ENCODE data around the gene PDZD2.

The PDZD2 gene

GRCh38 chr5:32089146-32090000, 450.4 kb downstream of the PDZD2 start:
- no peak for FAIRE-seq

- FAIRE-seq = no peak
These were observed 451.3 kb downstream of the PDZD2 start for GRCh38 chr5:32090026-32090754.

GRCh38 chr5:32090755-32091128, 451.8 kb downstream of the PDZD2 start:
- FAIRE-seq = no peak

- FAIRE-seq = no peak
These were observed 454.2 kb downstream of the PDZD2 start for GRCh38 chr5:32092938-32093812.

- no peak for FAIRE-seq
These were observed 455.8 kb downstream of the PDZD2 start for GRCh38 chr5:32094691-32095090.

GRCh38 chr5:32095261-32095671, 456.3 kb downstream of the PDZD2 start:
- FAIRE-seq = no peak

GRCh38 chr5:32096891-32097595, 458.1 kb downstream of the PDZD2 start:
- FAIRE-seq = no peak

GRCh38 chr5:32098291-32098690, 459.4 kb downstream of the PDZD2 start:
- no peak for FAIRE-seq

- FAIRE-seq = no peak
These were observed 460.0 kb downstream of the PDZD2 start for GRCh38 chr5:32098890-32099310.

- no peak for FAIRE-seq
These were observed 460.6 kb downstream of the PDZD2 start for GRCh38 chr5:32099486-32100035.

GRCh38 chr5:32100230-32100629, 461.3 kb downstream of the PDZD2 start:
- FAIRE-seq = no peak

- no peak for FAIRE-seq
These were observed 461.9 kb downstream of the PDZD2 start for GRCh38 chr5:32100691-32101302.

- FAIRE-seq = no peak
These were observed 463.5 kb downstream of the PDZD2 start for GRCh38 chr5:32102254-32102986.

GRCh38 chr5:32103521-32103920, 464.6 kb downstream of the PDZD2 start:
- no peak for FAIRE-seq

GRCh38 chr5:32107291-32107690, 468.4 kb downstream of the PDZD2 start:
- FAIRE-seq = no peak

- no peak for FAIRE-seq
These were observed 469.2 kb downstream of the PDZD2 start for GRCh38 chr5:32108167-32108566.

- FAIRE-seq = no peak
These were observed 470.3 kb downstream of the PDZD2 start for GRCh38 chr5:32109236-32109635.

- no peak for FAIRE-seq
These were observed 471.3 kb downstream of the PDZD2 start for GRCh38 chr5:32110111-32110696.

GRCh38 chr5:32115985-32116384, 477.1 kb downstream of the PDZD2 start:
- no peak for FAIRE-seq

GRCh38 chr5:32116574-32117313, 477.8 kb downstream of the PDZD2 start:
- no peak for FAIRE-seq
